HG03139 (cell line): Measurements from ENCODE around the gene ITGAV.

ENCODE experiments used
- ATAC-seq: cut with Tn5 transposase; IDR thresholded peaks from one replicate; pipeline ENCODE4 v1.9.1; 2021; ENCODE audit not compliant: unreplicated experiment

ITGAV gene

DNA sequence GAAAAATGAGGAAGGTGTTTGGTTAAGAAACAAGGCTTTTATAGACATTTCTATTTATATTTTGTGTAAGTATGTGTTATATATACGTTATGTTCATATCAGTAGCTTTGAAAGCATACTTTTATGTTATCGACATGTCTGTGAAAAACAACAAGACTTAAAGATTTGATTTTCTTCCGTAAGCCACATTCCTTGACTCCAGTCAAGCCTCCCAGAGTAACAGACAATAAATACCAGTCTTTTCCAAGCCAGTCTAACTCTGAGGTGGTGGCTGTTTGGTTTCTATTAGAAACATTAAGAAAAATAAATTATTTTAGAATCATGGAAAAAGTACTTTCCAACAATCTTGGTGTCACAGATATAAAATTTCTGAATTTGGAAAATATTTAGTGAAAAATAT, 16.3 kb upstream of the ITGAV start:
- ATAC-seq: no peak

DNA sequence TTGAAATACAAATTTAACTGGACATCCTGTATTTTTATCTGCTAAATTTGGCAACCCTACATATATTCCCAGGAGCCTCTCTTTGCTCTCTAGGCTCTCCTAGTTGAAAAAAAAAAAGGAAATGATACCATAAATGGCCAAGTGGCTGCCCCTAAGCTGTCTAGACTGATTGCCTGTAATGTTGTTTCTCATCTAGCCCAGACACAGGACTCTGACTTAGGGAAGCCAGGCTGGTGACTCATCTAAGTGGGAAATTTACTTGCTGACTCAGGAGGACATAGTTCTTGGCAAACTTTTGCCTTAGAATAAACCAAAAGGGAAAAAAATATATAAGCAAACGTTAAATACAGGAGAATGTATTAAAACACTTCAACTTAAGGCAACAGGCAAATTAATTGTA, 14.6 kb upstream of the ITGAV start:
- peak; percentile 55 for ATAC-seq

DNA sequence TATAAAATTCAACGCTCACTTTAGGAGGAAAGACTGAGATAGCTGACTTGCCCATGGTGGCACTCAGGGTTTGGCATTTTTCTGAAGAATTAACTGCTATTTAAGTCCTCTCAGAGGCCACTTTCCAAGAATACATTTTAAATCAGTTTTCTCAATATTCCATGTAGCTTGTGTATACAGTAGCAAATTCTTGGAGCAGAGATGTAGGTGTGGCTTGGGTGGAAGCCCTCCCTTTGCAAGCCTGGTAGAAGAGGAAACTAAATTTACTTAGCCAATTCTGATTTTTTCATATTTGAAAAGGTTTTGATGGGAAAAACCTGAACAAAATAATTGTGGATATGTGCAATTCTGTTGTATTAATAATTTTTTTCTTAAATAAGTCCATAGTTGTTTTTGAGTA, 14.0 kb upstream of the ITGAV start:
- ATAC-seq: no peak

DNA sequence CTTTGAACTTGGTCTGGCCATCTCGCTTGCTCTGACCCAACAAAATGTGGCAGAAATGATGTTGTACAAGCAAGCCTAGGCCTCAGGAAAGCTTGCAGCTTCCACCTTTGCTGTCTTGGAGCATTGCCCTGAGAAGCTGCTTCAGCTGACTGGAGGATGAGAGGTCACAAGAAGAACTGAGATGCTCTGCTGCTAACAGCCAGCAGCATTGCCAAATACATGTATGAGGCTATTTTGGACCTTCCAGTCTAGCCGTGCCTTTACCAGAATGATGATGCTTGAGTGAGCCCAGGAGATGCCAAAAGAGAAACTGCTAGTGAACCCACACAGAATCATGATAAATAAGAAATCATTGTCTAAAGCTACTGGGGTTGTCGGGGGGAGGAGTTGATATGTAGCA, 13.2 kb upstream of the ITGAV start:
- no peak for ATAC-seq

DNA sequence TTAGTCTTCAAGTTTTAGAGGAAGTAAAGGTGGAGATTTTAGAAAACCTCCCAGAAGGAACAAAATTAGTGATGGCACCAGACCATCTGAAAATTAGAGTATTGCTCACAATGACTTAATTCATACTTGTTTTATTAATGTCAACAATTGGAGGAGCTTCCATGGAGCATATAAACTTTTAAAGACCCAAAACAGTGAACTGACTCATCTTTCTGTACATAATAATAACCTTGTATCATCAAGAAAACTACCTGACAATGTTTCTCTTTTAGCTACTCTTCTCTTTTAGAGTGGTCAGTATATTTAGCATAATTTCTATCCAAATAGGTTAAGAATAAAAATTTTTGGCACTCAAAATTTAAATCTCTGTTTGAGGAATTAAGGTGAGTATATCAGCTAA, 7.2 kb upstream of the ITGAV start:
- ATAC-seq: no peak

DNA sequence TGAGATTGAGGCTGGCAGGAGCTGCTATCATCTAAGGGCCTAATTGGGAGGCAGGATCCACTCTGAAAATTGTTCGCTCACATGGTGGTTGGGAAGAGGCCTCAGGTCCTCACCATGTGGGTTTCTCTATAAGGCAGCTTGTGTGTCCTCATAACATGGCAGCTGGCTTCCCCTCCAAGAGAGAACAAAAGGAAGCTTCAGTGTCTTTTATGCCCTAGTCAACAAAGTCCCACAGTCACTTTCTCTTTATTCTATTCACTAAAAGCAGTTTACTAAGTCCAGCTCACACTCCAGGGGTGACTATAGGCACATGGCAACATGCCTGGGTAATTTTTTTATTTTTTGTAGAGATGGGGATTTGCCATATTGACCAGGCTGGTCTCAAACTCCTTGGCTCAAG, 5.8 kb upstream of the ITGAV start:
- ATAC-seq: no peak

DNA sequence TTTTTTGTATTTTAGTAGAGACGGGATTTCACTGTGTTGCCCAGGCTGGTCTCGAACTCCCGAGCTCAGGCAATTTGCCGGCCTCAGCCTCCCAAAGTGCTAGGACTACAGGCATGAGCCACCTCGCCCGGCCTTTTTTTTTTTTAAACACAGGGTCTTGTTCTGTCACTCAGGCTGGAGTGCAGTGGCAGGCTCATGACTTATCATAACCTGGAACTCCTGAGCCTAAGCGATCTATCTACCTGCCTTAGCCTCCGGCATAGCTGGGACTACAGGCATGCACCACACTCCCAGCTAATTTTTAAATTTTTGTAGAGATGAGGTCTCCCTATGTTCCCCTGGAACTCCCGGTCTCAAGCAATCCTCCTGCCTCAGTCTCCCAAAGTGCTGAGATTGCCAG, 1.4 kb upstream of the ITGAV start:
- no peak for ATAC-seq

DNA sequence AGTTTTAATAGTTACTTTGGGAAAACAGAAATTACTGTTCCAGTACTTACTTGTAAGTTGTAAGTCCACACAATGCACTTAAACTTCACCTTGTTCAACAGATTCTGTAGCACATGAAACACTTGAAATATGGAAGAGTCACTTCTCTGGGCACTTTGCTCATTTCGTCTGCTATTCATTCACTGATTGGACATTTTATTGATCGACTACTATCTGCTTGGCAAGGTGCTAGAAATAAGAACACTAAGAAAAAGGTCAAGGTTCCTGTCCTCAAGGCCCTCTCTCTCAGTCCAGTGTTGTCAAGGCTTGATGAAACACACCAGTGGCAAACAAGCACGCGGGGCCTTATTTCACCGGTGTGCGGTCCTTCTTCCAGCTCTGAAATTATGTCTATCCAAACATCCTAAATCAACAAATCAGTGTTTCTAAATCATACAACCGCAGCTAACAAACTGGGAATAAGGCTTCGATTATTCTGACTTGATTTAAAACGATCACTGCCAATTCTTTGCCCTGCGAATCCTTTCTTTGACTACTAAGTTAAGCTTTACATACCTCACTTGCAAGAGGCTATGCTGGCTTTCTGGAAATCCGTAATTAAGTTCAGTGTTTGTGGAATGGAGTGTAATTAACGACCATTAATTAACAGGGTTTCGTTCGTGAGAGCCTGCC, 780 bp upstream of the ITGAV start:
- ATAC-seq: no peak

DNA sequence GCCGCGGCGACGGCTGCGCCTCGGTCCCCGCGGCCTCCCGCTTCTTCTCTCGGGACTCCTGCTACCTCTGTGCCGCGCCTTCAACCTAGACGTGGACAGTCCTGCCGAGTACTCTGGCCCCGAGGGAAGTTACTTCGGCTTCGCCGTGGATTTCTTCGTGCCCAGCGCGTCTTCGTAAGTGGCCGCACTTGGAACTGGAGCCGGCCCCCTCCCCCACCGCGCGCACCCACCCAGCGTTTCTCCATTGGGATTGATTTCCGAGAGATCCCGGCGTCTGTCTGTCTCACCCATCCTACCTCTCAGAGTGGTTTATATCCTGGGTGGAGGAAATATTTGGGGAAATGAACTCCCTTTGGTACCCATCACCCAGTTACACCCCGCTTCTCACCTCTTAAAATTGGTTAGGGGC, 498 bp downstream of the ITGAV start:
- ATAC-seq: no peak

DNA sequence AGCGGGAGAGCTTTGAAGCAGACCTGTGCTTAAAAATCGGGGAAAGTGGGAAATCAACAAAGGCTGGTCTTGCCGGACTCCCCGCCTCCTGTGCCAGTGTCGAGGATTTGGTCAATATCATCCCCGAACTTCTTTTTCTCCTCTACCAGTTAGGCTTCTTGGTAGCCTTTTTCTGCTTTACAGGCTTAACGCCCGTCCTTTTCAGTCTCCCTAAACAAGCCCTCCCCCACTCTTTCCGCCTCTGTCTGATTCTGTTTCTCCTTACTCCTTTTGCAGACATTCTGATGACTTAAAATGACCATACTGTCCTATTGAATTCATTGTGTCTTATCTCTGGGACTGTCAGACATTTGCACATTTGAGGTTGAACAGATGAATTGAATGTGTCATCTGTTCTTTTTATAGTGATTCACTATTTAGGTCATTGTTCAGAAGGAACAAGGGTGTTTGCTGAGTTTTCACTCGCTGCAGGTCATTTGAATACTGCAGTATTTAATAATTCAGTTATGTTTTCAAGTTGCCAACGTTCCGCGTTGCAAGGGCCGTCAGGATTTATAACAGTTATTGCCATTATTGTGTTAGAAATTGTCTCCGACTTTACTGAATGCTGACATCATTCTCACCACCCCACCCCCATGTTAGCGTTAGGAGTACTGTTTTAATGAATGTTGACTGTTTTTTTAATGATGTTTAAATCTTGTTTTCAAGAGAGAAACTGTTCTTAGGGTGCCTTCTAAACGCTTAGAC, 1.1 kb downstream of the ITGAV start:
- no peak for ATAC-seq

DNA sequence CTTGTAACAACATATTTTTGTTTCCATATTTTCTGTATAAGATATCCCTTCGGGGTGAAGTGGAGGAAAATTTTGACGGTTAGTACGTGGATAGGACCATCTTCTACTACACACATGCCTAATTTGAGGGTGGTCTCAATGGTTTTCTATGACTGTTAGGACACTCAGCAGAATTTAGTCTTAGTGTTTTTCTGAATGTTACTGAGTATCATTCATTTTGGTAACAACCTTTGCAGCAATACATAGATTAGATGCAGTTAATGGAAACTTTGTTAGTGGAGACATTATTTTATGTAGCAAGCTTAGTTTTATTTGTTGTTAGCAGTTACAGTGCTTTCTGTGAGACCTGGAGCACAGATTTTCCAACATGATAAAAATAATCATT, 1.6 kb downstream of the ITGAV start:
- no peak for ATAC-seq

DNA sequence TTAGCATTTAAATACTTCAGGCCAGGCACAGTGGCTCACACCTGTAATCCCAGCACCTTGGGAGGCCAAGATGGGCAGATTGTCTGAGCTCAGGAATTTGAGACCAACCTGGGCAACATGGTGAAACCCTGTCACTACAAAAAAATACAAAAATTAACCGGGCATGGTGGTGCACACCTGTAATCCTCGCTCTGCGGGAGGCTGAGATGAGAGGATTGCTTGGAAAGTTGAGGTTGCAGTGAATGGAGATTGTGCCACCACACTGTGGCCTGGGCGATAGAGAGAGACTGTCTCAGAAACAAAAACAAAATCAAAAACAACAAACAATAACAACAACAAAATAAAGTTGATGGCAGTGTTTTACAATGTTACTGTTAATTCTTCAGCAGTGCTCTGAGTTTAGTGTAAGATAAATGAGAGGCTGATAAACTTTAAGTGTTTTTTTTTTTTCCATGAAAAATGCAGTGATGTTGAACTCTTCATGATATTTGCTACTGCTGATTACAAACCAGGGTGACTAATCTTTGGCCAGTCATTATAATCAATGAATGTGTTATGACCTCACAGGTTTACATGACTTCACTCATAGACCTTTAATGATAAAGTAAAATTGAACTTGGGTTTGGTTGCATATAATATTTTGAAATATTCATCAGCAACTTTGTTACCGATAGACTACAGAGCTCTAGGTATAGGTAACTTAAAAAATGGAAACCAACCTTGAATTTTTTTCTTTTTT, 2.5 kb downstream of the ITGAV start:
- ATAC-seq: no peak

DNA sequence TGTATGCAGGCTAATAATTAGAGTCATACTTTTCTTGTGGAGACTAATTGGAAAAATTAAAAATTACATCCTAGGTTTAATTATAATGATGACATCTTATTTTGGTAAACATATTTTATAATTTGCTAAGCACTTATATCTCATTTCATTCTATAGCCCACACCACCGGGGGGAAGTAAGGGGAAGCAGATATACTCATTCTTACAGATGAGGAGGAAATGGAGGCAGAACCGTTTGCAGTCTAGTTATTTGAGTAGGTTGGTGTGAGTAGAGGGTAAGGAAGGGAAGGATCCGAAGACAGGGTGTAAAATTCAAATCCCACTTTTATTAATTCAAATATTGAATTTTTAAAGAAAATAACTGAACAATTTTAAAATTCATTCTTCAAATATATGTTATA, 3.7 kb downstream of the ITGAV start:
- ATAC-seq: no peak

DNA sequence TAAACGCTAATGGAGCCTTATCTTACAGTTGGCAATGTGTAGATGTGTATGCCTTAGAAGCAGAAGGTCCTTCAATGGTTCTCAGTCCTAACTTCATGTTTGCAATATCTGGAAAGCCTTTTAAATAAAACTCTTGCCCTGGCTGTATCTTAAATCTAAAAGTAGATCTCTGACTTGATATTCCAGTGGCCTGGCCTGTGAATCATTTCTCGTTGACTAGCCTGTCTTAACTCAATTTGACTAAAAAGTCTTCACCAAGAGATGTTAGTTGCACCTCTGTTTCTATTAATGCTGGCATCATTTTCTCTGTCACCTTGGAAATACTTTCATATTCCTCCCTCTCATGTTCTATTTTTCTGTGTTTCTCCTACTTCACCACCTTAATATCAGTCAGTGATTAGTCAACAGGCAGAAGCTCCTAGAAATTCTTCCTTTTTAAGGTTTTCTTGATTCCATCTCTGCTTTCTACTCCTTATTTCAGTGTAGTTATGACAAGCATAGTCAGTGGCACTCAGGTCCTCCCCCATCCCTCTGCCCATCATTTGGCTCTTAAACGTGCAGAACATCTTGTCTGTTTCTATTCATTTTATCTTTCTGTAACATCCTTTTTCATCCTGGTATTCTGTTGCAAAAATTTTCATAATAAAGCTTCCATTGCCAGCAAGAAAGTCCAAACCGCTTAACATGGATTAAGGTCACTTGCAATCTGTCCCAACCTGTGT, 4.3 kb downstream of the ITGAV start:
- no peak for ATAC-seq

DNA sequence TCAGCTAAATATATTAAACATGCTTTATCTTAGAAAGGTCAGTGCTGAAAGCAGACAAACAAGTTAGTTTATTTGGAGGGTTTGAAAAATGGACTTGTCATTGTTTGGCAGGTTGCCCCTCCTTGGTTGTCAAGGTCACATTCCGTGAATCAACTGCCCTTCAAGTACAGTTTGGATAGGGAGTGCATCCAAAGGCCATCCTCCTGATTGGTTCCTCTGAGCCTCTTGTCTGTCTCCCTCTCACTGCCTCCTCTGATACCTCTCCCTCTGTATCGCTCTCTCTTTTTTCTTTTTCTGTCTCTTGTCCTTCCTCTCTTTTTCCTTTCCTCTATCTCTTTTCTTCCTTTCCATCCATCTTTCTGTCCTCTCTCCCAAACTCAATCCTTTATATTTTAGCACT, 5.4 kb downstream of the ITGAV start:
- ATAC-seq: no peak

DNA sequence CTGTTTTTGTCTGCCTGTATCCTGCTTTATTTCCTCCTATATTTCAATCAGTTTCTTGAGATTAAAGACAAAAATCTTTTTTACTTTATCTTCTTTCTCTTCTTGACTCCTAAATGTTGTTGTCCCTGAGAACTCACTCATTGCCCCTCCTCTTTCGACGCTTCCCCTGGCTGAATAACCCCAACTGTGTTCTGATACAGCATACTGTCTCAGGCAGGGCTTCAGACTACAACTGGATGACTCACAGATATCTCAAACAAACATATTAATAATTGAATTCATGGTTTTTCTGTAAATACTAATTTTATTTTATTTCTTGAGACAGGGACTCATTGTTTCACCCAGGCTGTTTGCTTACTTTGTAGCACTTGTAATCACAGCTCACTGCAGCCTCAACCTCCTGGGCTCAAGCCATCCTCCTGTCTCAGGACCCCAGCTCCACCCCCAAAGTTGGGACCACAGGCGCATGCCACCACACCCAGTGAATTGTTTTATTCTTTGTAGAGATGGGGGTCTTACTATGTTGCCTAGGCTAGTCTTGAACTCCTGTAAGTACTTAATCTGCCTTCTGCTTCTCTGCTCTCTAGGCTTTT, 9.4 kb downstream of the ITGAV start:
- no peak for ATAC-seq

DNA sequence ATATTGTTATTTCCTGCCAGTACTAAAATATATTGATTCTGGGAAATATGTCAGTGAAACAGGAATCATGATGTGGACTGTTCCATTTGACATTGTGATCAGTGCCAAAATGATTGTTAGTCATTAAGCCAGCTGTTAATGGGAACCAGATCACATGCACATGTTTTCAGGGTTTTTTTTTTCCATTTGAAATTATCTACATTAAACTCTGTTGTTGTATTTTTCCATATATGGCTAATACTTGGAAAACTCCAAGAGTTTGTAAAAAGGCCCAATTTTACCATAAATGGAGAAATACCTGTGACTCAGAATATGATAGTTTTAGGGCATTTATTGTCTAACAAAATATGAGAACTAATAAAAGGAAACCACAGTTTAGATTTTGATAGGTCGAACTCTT, 13.4 kb downstream of the ITGAV start:
- ATAC-seq: no peak

DNA sequence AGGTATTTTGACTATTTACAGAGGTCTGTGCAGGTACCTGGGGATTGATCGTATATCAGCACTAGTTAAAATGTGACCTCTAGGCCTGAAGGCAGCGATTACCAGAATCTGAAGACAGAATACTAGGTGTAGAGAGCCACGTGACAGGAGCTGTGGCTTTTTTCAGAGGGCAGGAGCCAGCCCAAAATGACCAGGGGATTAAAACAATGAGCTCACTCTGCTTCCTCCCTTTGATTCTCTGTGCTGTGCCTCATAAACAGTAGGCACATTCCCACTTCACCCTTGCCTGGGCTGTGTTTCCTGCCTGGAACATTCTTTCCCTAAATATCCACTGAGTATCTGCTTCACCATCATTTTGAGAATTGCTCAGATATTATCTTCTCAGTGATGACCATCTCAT, 15.2 kb downstream of the ITGAV start:
- ATAC-seq: no peak

DNA sequence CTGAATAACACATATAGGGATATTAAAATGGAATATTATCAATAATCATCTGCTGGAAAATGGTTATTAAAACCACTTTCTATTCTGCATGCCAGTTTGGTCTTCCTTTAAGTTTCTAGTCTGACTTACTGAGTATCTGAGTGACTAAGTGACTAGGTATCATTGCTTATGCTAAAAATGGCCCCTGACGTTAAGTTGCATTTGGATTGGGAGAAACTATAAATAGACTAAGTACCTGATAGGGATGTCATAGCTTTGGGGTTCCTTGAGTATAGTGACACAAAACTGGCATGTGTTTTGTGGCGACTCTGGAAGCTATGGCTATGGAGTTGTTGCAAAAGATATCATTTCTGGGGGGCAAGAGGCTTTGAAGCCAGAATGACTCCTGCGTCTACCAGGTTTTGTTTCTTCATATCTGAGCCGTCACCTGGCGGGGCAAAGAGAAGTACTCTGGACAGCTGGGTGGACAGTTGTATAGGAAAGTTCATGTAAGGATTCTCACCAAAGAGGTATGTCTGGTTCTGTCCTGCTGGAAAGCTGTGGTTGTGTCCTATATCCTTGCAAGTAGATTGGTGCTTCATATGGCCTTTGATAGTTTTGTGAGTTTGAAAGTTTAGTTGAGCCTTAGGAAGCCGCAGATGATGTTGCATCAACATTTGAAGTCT, 17.9 kb downstream of the ITGAV start:
- no peak for ATAC-seq

DNA sequence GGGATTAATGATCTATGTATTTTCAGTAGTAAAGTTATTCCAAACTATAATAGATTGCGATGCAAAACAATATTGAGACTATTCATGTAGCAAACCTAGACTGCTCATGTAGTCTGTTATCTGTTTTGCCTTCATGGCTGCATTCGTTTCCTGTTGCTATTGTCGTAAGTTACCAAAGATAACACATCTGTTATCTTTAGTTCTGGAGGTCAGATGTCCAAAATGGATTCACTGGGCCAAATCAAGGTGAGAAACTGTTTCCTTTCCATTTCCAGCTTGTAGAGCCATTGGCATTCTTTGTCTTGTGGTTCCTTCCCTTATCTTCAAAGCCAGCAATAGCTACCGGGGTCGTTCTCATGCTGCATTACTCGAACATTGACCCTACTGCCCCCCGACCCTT, 20.9 kb downstream of the ITGAV start:
- ATAC-seq: no peak

DNA sequence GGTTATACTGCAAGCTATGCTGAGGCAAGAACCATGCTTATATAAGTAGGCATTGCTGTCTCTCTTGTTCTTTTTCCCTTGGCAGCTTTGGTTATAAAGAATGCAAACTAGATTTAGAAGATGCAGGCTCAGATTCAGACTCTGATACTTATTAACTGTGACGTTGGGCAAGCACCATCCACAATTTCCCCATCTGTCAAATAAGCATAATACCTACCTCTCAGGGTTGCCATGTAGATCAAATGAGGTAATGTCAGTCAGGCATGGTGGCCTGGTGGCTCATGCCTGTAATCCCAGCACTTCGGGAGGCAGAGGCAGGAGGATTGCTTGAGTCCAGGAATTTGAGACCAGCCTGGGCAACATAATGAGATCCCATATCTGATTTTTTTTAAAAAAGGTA, 21.7 kb downstream of the ITGAV start:
- no peak for ATAC-seq
